ENCODE measurements around the gene RWDD4.

GRCh38 chr4:183688216-183688615, 29.2 kb upstream of the RWDD4 start:
- no peak for TF ChIP-seq CTCF (IDR thresholded peaks at IDR 0.05; ENCODE audit: low read depth, low read length)
- TF ChIP-seq POLR2A (IDR thresholded peaks at IDR 0.05; ENCODE audit: extremely low read depth, insufficient read length): no peak
